DMS153 treated with DMSO at 0.1 percent for 48 hours (cell line): ENCODE measurements around the gene ETS2.

ENCODE experiments used
- DNase-seq: peaks from one replicate; lab custom pipeline; 2025; ENCODE audit not compliant: unreplicated experiment; lab: John Stamatoyannopoulos, UW

Gene ETS2

DNA sequence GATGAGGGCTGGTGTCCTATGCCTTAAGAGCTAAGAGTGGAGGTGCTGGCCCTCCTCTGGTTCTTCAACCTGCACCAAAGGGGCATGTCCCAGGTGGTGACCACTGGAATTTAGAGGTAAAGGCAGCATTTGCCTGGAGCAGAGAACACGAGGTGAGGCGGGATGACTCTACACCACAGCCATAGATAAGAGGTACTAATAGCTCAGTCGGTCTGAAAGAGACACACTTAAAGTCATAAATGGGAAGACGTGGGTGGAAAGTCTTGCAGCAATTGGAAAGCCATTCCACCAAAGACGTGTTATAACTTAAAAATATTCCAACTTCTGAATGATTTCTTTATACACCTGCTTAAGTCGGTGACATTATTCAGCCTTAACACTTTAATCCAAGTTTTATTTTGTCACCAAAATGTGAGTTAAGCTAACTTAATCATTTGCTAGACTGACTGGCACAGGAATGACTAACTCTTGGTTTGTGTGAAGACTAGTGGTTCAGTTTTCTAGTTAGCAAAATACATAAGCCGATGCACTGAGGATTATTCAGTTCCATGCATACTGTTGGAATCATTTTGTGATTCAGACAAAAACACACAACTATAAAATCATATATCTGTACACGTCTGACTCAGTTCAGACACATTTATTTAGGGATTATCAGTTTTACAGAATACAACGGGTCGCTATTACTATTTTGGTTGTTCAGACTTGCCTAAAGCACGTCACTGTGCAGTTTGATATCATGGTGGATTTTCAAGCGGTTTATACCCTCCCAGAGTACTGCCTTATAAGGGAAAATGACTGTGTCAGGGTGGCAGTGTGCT lies 4.6 kb upstream of the ETS2 start:
- DNase-seq = no peak

DNA sequence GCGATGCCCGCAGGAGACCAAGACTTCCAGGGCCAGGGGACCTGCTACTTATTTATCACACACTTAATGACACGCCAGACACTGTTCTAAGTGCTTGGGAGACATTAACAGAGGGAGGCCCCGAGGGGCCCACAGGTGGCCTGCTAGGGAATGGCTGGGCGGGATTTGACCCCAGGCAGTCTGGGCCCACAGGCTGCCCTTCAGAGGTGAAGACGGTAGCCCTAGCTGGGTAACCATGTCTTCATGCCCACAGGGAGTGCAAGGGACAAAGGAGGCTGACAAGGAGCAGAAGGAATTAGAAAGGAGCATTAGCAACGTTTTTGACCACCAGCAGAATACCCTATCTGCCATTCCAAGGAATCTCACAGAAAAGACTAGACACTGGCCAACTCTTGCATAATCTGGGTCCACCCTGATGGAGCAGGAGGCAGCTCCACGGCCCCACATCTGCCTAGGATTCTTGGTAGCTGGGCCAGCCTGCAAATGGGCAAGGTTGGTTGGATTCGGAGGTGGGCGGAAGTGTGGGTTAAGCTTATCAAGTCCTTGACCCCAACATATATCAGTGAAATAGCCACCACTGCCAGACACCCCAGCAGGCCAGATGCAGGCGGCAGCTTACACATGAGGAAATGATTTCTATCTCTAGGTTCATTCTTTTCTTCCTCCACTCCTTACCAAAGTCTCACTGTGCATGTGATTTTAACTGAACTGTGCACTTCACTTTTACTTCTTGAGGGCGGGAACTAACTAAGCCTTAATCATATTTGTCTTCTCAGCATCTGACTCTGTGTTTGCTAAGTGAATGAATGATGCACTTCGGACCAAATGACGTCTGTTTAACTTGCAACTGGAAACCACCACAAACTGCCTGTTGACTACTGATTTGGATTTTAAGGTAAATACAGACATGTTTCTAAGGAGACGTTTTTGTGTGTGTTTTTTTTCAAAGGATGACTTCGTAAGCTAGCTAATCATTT lies 3.4 kb upstream of the ETS2 start:
- DNase-seq = no peak

DNA sequence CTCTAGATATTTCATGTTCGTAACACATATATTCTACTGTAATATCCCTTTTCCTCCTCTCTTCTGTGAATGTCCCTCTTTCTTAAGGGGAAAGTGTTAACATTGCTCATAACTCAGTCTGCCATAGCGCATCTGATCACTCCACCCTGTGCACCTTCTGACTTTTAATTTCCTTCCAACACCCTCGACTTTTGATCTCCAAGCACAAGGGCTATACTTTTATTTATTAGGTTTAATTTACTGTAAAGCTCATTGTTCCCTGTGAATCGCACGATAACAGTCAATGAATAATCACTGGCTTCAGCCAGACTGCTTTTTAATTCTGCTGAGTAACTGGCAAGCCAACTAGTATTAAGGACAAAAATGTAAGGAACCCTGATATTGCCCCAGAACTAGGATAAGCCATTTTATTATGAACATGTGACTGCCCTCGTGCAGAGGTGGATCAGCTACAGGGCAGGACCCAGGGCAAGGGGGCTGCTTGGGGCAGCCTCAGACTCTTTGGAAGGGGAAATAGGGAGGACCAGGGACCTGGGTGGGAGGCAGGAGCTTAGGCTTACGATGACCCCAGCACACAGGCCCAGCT lies 2.6 kb upstream of the ETS2 start:
- no peak for DNase-seq

DNA sequence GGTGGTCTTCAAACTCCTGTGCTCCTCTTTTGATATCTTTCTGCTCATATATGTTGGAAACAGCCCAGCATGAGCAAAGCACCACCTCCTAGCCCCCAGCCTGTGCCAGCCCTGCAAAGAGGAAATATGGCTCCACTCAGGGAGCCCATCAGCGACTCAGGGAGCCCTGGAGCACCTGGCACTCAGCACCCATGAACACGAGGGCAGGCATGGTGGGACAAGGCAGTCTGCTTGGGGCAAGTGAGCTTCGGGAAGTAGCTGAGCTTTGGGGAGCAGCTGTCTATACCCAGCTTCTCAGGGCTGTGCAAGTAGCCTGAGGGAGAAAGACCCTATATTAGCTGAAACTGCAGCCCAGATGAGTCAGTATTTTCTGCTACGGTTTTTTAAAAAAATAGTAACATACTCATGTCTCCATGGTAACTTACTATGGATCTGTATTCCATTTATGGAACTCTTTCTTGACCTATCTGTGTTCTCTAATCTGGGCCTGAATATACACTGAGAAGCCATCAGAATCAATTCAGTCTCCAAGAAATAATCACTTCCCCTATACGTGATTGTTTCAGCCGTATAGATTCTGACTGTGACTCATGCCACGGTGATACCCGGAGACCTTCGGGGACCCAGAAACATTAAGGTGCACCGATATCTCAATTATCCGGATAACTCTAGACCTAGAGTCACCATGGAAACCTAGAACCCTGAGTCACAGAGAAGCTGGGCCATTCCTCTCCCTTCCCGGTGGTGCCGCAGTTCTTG lies 1.5 kb upstream of the ETS2 start:
- DNase-seq = no peak

DNA sequence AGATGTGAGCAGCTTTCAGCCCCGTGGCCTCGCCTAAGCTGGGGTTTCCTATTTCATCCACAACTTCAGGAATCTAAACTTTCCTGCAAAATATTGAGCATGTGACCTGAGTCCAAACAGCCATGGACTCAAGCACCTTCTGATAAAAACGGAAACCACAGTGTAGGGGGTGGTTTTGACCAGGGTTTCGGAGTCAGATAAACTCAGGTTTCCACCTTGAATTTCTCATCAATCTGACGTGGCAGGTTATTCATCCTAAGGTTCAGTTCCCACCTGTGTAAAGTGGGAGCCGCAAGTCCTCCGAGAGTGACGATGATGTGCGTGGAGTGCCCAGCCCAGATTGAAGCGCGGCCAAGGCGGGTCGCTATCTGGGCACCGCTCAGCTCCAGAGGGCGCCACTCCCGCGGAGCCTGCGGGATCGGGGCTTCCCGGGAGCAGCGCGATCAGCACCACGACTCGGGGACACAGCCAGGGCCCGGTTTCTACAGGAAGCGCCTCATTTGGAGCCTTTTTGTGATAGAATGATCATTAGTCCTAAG lies 871 bp upstream of the ETS2 start:
- DNase-seq = peak; percentile 59

DNA sequence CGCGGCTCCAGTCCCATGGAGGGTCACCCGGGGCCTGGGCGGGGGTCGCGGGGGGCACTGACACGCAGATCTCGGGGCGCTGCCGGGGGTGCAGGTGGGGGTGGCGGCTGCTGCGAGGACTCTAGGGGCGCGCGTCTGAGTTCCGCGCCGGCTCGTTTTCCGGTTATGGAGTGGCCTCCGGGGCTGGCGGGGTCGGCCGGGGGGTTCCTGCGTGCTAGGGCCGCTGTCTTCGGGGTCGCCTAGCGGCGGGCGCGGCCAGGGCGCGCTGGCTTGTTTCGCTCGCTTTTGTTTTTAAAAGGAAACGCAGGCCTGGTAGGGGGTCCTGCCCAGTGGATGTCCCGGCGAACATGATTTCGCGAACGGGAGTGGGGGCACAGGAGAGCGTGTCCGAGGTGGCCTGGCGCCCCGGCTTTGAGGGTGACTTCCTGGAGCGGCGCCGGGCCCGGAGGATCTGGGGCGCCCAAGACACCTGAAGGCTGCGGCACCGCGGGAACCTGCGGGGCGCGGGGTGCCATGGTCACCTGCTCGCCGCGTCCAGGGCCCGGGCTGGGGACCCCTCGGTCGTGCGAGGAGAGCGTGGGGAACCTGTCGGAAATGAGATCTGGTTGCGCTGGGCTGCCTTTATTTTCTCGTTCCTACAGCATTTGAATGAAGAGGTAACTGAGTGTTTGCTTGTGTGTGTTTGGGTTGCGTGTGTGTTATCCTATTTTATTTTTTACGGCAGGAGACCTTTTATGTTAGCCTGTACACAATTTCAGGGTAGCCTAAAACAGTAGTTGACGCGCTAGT lies 618 bp downstream of the ETS2 start:
- no peak for DNase-seq

DNA sequence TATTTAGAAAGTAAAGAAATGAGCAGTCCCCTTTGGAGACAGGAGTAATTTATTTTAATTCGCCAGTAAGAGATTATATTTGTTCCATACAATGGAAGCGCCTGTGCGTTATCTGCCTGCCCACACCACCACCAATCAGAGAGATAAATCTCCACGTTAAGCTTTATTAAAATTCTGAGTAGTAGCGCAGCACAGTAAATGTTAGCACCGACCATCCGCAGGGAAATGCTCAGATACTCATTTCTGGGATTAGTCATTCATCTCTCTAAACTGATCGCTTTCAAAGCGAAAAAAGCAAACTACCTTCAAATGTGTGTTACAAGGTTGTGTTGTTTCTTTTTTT lies 1.2 kb downstream of the ETS2 start:
- peak; percentile 28 for DNase-seq

DNA sequence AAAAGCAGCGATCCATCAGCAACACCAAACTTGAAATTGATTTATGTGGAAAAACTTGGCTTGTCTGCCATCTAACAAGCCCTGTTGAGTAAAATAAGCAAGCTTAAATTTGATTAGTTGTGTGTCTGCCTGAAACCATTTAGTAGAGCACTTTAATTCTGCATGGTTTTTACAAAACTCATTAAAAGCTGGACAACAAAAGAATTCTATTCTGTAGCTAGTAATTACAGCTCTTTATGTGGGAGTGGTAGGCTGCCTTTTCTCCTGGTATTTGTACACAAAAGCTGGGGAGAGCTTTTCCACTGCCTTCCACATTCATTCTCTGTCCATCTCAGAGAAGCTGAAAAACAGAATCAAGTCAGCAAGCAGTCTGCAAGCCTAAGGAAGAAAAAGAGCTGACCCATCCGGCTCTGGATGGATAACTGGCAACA lies 1.7 kb downstream of the ETS2 start:
- DNase-seq = peak; percentile 18

DNA sequence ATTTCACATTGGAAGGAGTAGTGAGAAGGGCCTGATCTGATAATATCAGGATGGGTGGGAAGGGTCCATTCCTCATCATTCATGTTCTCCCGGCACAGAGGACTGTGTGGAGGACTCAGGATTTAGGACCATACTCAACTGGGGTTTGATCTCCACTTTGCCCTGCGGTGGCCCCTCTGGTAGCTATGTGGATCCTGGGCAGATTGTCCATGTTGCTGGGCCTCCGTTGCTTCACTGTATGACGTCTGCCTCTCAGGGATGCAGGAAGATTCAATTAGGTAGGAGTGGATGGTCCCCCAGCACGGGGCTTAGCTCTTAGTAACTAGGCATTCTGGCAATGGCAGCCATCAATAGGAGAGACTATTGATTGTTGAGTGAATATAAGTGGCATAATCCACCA lies 2.3 kb downstream of the ETS2 start:
- no peak for DNase-seq

DNA sequence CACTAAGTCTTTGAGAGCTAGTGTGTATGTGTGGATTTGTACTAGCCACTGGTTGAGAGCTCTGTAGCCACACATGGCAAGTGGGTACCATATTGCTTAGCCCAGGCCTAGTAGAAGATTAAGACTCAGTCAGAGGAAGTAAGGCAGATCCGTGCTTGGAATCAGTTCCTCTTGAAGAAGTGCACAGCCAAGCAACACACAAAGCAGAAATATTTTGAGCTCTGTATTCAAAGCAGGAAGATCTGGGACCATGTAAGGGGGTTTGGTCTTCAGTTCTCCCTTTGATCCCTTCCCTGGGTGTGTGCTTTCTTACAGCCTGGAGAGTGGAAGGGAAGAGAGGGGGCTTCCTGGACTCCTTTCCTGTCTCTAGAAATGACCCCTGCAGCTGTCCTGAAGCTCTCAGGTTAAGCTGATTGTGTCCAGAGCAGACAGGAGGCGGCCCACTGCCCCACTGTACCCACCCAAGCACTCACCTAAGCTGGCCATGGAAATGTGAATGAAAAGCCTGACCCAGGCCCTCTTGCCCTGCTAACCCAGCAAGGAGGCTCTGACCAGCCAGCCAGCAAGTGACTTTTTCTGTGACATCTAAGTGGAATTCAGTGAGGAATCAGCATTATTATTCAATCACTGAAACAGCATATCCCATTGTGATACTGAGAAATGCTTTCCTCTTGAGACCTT lies 3.6 kb downstream of the ETS2 start:
- DNase-seq = no peak

DNA sequence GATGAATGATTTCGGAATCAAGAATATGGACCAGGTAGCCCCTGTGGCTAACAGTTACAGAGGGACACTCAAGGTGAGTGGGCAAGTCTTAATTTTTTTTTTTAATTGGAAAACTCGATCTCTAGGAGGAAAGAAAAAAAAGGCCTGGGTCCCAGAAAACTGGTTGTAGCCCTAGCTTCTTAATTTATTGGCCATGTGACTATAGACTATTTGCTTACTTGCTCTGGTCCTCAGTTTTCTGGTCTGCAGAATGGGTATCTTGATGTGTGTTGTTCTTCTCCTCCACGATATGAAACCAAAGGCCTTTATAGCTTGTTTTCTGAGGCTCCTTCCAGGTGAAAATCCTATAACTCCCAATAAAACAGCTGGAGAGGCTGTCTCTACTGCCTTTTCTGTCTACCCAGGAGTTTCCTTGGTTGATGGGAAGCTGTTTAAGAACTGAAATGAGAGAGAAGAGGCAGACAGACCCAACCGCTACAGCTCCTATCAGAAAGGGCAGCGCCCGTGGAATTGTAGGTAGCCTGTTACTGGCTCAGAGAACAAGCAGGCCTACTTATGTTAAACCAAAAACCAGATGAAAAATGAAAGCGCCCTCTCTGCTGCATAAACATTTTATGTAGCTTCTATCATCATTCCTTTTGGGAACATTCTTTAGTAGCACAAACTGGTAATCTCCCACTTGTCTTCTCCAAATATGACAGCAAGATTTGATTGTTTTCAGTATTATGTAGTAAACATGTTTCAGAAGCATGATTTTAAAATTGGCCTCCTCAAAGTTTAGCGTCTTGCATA lies 4.5 kb downstream of the ETS2 start:
- no peak for DNase-seq

DNA sequence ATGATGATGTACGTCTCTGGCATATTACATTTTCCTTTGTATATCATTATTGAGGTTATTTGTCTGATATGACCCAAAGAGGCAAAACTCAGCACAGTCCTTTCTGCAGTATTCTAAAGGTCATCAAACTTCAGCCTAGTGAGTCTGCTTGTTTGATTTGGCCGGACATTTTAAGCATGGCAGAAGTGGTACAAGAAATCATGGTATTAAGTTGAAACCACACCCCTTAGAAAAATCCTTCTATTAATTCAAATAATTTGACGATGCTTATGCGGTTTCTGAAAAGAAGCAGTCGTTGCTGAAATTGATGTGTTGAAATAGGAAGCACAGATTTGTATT lies 5.1 kb downstream of the ETS2 start:
- no peak for DNase-seq

DNA sequence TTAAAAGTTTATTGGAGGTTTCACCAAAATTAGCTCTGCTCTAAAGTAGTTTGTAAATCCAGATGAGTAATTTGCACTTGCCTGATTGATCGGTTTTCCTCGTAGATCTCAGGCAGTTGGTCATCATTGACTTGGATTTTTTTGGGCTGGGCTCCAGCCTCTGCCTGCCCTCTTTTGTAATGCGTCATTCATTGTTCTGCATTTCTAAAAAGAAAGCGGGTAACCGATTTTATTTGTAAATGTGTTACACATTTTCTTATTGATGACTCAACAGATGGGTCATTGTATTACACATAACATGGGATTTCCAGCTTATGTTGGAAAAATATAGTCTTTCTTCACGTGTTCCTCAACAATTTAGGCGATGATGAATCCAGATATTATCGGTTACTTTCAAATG lies 5.5 kb downstream of the ETS2 start:
- DNase-seq = no peak

DNA sequence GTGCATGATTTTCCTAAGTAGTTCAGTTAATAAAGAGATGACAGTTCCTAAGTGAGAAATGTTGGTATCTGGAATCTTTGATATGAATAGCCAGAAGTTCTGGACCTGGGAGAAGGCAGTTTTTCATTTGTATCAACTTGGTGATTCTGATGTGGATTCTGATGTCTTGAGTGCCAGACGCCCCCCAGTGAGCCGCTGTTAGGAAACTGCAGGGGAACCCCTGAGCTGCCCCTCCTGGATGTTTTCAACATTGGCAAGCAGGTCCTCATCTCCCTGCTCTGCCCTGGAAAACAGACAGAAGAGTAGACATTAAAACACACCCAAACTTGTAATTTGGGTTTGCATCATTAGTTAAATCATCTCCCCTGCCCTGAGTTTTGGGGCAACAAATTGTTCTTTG lies 7.4 kb downstream of the ETS2 start:
- DNase-seq = no peak

DNA sequence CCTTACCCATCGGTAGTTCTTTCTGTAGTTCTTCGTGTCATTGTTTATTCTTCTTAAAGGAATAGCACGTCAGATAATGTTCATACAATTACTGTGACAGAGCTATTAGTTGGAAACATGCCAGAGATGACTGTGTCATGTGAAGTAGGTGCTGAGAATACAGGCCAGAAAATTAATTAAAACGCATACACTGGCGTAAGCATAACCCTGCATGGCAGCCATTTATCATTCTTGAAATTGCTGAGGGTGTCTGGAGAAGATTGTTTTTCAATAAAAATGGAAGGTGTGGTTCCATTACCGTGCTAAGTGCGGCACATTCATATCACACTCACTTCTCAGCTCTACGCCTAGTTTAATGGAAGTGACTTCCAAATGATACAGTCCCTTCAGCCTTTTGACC lies 7.8 kb downstream of the ETS2 start:
- no peak for DNase-seq

DNA sequence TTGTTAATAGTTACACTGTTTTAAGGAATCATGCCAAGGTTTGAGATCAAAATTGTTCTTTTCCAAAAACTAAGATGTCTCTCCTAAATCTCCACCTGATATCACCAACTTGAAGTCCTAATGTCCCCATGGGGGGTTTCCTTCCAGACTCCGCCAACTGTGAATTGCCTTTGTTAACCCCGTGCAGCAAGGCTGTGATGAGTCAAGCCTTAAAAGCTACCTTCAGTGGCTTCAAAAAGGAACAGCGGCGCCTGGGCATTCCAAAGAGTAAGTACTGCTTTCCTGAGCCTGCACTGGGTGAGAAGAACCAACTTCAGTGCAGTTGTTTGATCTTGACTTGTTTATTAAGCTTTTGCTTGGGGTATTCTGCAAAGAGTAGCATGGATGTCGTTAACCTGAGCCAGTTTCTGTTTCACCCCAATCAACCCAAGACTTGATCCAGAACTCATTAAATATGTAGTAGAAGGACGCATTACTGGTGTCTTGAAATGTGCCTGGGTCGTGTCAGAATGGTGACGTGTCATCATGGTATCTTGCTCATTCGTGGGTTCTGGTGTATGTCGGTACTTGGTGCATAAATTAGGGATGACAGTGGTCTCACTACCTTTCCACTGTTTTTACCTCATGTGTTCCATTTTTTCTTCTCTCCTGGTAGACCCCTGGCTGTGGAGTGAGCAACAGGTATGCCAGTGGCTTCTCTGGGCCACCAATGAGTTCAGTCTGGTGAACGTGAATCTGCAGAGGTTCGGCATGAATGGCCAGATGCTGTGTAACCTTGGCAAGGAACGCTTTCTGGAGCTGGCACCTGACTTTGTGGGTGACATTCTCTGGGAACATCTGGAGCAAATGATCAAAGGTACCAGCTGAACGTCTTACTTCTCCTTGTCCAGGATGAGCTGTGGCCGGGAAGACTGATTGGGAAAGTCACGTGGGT lies 8.7 kb downstream of the ETS2 start:
- DNase-seq = no peak

DNA sequence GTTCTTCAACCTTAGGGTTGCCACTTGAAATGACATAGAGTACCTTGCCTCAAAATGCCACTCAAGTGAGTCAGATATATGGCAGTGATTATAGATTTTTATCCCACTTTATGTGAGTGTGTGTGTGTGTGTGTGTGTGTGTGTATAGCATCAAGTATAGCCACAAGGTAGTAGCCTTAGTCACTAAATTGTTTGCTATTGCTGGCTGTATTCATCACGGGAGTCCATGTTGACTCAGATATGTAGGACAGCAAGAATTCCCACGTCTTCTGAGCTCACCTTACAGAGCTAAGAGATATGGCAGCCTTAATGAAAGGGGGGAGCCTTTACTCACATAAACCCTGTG lies 9.3 kb downstream of the ETS2 start:
- no peak for DNase-seq
